LNCAP (cell line): ENCODE results near the gene C9orf78.

Source experiments
- TF ChIP-seq, protein P1 (sequence below): fragments of 450-650 bp; IDR thresholded peaks from 2 replicates; pipeline ENCODE4 v1.5.1; 2017; ENCODE audit warnings: mild to moderate bottlenecking

C9orf78 gene

GRCh38 chr9:129835128-129835859 lies at the start of gene C9orf78, which contains the start of gene USP20:
Gene C9orf78, minus strand, starts transcription at chr9:129835275. Its CDS starts 54 bp downstream, at chr9:129835221.
Gene USP20, plus strand, starts transcription at chr9:129835458. Its CDS starts 17,098 bp downstream, at chr9:129852556.
- TF ChIP-seq, protein P1, sequence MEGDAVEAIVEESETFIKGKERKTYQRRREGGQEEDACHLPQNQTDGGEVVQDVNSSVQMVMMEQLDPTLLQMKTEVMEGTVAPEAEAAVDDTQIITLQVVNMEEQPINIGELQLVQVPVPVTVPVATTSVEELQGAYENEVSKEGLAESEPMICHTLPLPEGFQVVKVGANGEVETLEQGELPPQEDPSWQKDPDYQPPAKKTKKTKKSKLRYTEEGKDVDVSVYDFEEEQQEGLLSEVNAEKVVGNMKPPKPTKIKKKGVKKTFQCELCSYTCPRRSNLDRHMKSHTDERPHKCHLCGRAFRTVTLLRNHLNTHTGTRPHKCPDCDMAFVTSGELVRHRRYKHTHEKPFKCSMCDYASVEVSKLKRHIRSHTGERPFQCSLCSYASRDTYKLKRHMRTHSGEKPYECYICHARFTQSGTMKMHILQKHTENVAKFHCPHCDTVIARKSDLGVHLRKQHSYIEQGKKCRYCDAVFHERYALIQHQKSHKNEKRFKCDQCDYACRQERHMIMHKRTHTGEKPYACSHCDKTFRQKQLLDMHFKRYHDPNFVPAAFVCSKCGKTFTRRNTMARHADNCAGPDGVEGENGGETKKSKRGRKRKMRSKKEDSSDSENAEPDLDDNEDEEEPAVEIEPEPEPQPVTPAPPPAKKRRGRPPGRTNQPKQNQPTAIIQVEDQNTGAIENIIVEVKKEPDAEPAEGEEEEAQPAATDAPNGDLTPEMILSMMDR = no peak

- TF ChIP-seq, protein P1 = no peak
Measured at GRCh38 chr9:129884220-129885017, 49.3 kb upstream of the C9orf78 start.

- TF ChIP-seq, protein P1 = no peak
Measured at GRCh38 chr9:129881547-129882324, 46.7 kb upstream of the C9orf78 start.

DNA sequence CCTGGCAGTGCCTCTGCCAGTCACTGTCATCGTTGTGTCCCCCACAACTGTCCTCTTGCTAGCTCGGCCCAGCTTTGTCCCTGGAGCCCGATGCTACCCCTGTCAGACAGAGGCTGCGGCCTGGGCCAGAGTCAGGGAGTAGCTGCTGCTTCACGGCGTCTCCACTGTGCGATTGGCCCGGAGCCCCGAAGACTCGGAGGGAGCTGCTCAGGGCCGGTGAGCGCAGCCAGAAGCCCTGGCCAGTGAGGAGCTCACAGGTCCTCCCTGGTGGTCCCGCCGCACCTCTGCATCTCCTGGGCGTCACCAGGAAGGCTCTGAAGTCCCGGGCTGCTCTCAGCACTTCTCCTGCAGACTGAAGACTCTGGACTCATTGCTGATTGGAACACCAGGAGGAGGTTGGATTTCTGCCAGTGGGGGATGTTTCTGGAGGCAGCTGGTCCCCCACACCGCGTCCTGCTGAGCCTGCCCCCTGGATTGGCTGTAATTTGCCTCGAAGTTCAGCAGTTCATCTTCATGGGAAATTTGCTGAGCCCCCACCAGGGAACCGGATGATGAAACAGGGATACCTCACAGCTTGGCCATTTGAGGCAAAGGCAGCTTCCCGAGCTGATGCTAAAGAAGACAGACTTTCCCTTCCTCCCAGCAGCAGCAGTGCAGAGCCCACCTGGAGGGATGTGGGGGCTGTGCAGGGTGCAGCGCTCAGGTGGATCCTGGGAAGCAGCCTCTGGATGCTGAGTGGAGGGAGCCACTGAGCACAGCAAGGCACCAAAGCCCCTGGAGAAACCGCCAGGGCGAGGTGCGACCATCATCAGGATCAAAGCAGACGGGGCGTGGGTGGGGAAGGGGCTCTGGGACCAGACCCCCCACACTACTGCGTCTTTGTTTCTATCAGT lies 45.8 kb upstream of the C9orf78 start:
- TF ChIP-seq, protein P1 = no peak

- TF ChIP-seq, protein P1 = no peak
Measured at GRCh38 chr9:129879991-129880653, 45.0 kb upstream of the C9orf78 start.

GRCh38 chr9:129879103-129879699 lies 44.1 kb upstream of the C9orf78 start:
- TF ChIP-seq, protein P1 = no peak
